ENCODE results near the gene UTP14C.

DNA sequence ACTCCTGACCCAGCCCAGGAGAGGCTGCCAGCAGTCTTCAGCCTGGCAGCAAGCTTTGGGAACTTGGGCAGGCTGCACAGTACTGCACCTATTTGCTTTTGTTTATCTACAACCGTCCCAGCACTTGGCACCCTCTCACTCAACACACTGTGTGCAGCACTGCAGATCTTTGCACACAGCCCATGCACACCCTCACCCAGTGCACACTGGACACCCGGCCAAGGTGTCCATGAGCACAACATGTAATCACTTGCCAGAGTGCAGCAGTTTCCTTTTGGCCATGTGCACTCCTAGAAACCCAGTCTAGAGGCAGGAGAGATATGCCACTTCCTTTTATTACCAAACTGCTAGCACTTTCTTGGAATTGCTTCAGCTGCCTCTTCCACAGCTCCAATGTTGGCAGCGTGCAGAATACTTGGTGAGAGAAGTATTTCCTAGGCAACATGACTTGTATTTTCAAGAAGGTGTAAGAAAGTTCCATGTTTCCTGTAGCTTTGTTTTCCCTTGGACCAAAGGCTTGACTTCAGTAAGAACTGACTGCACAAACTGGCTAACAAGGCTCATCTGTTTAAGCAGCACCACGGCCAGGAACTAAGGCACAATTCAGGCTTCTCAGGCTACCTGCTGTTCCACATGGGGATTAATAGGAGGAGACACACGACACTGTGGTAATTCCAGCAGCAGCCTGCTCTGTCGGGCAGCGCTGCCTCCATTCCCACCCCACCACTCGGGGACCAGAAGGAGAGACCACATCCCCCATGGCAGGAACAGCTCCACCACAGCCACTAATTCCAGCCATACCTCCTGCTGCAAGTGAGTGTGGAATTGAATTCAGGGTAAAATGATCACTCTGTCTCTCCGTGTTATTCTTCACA, 28.6 kb upstream of the UTP14C start:
- TF ChIP-seq, protein P1, sequence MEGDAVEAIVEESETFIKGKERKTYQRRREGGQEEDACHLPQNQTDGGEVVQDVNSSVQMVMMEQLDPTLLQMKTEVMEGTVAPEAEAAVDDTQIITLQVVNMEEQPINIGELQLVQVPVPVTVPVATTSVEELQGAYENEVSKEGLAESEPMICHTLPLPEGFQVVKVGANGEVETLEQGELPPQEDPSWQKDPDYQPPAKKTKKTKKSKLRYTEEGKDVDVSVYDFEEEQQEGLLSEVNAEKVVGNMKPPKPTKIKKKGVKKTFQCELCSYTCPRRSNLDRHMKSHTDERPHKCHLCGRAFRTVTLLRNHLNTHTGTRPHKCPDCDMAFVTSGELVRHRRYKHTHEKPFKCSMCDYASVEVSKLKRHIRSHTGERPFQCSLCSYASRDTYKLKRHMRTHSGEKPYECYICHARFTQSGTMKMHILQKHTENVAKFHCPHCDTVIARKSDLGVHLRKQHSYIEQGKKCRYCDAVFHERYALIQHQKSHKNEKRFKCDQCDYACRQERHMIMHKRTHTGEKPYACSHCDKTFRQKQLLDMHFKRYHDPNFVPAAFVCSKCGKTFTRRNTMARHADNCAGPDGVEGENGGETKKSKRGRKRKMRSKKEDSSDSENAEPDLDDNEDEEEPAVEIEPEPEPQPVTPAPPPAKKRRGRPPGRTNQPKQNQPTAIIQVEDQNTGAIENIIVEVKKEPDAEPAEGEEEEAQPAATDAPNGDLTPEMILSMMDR (IDR thresholded peaks at IDR 0.05; ENCODE audit: low read depth, low read length, missing input control): no peak
- no peak for TF ChIP-seq TAF1 (conservative IDR thresholded peaks at IDR 0.05)
- TF ChIP-seq RXRA (IDR thresholded peaks at IDR 0.05): peak; percentile 57 to 85
- TF ChIP-seq JUND (IDR thresholded peaks at IDR 0.05): peak; percentile 53 to 90
- no peak for TF ChIP-seq GABPA (IDR thresholded peaks at IDR 0.05 in 1 of 2, conservative IDR thresholded peaks at IDR 0.05 in 1 of 2)
- peak; percentile 31 to 51 for TF ChIP-seq RAD21 (IDR thresholded peaks at IDR 0.05)
- TF ChIP-seq, protein P2, sequence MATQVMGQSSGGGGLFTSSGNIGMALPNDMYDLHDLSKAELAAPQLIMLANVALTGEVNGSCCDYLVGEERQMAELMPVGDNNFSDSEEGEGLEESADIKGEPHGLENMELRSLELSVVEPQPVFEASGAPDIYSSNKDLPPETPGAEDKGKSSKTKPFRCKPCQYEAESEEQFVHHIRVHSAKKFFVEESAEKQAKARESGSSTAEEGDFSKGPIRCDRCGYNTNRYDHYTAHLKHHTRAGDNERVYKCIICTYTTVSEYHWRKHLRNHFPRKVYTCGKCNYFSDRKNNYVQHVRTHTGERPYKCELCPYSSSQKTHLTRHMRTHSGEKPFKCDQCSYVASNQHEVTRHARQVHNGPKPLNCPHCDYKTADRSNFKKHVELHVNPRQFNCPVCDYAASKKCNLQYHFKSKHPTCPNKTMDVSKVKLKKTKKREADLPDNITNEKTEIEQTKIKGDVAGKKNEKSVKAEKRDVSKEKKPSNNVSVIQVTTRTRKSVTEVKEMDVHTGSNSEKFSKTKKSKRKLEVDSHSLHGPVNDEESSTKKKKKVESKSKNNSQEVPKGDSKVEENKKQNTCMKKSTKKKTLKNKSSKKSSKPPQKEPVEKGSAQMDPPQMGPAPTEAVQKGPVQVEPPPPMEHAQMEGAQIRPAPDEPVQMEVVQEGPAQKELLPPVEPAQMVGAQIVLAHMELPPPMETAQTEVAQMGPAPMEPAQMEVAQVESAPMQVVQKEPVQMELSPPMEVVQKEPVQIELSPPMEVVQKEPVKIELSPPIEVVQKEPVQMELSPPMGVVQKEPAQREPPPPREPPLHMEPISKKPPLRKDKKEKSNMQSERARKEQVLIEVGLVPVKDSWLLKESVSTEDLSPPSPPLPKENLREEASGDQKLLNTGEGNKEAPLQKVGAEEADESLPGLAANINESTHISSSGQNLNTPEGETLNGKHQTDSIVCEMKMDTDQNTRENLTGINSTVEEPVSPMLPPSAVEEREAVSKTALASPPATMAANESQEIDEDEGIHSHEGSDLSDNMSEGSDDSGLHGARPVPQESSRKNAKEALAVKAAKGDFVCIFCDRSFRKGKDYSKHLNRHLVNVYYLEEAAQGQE (IDR thresholded peaks at IDR 0.05): peak; percentile 82
- no peak for TF ChIP-seq EGR1 (IDR thresholded peaks at IDR 0.05; ENCODE audit: low read depth in 2 of 2)
- TF ChIP-seq, protein P3, sequence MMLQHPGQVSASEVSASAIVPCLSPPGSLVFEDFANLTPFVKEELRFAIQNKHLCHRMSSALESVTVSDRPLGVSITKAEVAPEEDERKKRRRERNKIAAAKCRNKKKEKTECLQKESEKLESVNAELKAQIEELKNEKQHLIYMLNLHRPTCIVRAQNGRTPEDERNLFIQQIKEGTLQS (IDR thresholded peaks at IDR 0.05): no peak
- TF ChIP-seq SP1 (IDR thresholded peaks at IDR 0.05): peak; percentile 68
- TF ChIP-seq YY1 (IDR thresholded peaks at IDR 0.05): no peak
- TF ChIP-seq FOXA1 (IDR thresholded peaks at IDR 0.05): peak; percentile 27
- TF ChIP-seq, protein P4, sequence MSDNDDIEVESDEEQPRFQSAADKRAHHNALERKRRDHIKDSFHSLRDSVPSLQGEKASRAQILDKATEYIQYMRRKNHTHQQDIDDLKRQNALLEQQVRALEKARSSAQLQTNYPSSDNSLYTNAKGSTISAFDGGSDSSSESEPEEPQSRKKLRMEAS (IDR thresholded peaks at IDR 0.05): peak; percentile 73
